ENCODE results near the gene TEC. TPM values are rescaled to one million over a fixed set of nuclear protein-coding genes. Genes with fewer than 3 reads are reported as not detected.
"Not testable (repeated sequence)": the region's sequence is repeated elsewhere in the genome, so short reads cannot be mapped to it uniquely, and the experiment has no call there.

The TEC gene
- total and polyA plus RNA-seq, 4 experiments from 2014 or later = 0.87 to 4.2 (median 2.3) TPM

GRCh38 chr4:48226199-48226598, 43.4 kb downstream of the TEC start:
- CTCF ChIA-PET (ENCODE audit: partially characterized antibody) = no interaction called here
- intact Hi-C loops (cut with micrococcal nuclease) = no loop called here
- Mint-ChIP-seq H3K36me3 (peaks cover 3 to 9% of the 10 kb centered on the region in 2 donors), H3K27ac (no peak overlapping the region), H3K4me1 (no peaks in the 10 kb centered on the region), H3K27me3 (no peaks in the 10 kb centered on the region), H3K4me3 (no peak overlapping the region), H3K9me3 (no peaks in the 10 kb centered on the region)
- Histone ChIP-seq H3K27ac (ENCODE audit: low read depth, low read length) (no peak overlapping the region), H3K27me3 (ENCODE audit: insufficient read depth, low read length) (no peaks in the 10 kb centered on the region), H3K4me1 (ENCODE audit: insufficient read depth, low read length) (no peaks in the 10 kb centered on the region), H3K9me3 (ENCODE audit: control insufficient read depth in 1 of 2, low read length in 2 of 2) (no peaks in the 10 kb centered on the region), H3K4me3 (ENCODE audit: low read length in 2 of 2) (no peak overlapping the region), H3K36me3 (ENCODE audit: insufficient read depth, low read length) (no peaks in the 10 kb centered on the region)
- POLR2A ChIA-PET (ENCODE audit: partially characterized antibody) = no interaction called here
- DNase-seq = no peak

GRCh38 chr4:48225368-48226141, 44.1 kb downstream of the TEC start:
- DNase-seq = no peak
- Mint-ChIP-seq H3K27ac (peak overlapping the region in 2 of 7 donors; percentile 38 to 42), H3K4me1 (no peaks in the 10 kb centered on the region), H3K9me3 (no peaks in the 10 kb centered on the region), H3K4me3 (no peak overlapping the region), H3K27me3 (no peaks in the 10 kb centered on the region), H3K36me3 (peaks cover 3 to 10% of the 10 kb centered on the region in 2 donors)
- ChIA-PET POLR2A (ENCODE audit: partially characterized antibody) (no interaction called here), CTCF (ENCODE audit: partially characterized antibody) (no interaction called here)
- intact Hi-C loops (cut with micrococcal nuclease) = no loop called here
- H3K27me3 ChIP-seq (ENCODE audit: insufficient read depth, low read length) = no peaks in the 10 kb centered on the region
- H3K4me1 ChIP-seq (ENCODE audit: insufficient read depth, low read length) = no peaks in the 10 kb centered on the region
- no peaks in the 10 kb centered on the region for H3K9me3 ChIP-seq (ENCODE audit: control insufficient read depth in 1 of 2, low read length in 2 of 2)
- H3K4me3 ChIP-seq (ENCODE audit: low read length in 2 of 2) = no peak overlapping the region
- H3K36me3 ChIP-seq (ENCODE audit: insufficient read depth, low read length) = no peaks in the 10 kb centered on the region
- no peak overlapping the region for H3K27ac ChIP-seq (ENCODE audit: low read depth, low read length)

DNA sequence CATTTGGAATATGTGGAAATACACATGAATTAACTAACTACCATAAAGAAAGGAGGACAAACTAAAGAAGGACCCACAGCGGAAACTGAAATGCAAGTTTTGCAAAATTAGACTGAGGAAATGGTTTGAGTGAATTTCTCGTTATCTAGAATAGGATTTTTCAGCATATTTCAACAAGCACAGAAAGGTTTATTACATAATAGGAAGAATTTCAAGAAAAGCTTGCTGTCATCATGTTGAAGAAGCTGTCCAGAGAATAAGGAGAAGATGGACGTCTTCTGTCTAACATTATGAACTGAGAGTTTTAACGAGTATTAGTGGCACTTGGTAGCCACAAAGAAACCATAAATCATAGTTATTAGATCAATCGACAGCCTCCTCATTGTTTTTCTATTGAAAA, 45.0 kb downstream of the TEC start:
- H3K36me3 Mint-ChIP-seq = peaks cover 3 to 10% of the 10 kb centered on the region in 2 donors
- no peaks in the 10 kb centered on the region for H3K27me3 ChIP-seq (ENCODE audit: insufficient read depth, low read length)
- intact Hi-C loops (cut with micrococcal nuclease) = no loop called here
- H3K9me3 ChIP-seq (ENCODE audit: control insufficient read depth in 1 of 2, low read length in 2 of 2) = no peaks in the 10 kb centered on the region
- H3K36me3 ChIP-seq (ENCODE audit: insufficient read depth, low read length) = no peaks in the 10 kb centered on the region
- H3K4me1 ChIP-seq (ENCODE audit: insufficient read depth, low read length) = no peaks in the 10 kb centered on the region
- no peaks in the 10 kb centered on the region for H3K4me1 Mint-ChIP-seq
- no peak overlapping the region for H3K27ac Mint-ChIP-seq
- ChIA-PET CTCF (ENCODE audit: partially characterized antibody) (no interaction called here), POLR2A (ENCODE audit: partially characterized antibody) (no interaction called here)
- no peaks in the 10 kb centered on the region for H3K27me3 Mint-ChIP-seq
- H3K9me3 Mint-ChIP-seq = no peaks in the 10 kb centered on the region
- H3K4me3 Mint-ChIP-seq = no peak overlapping the region
- no peak for DNase-seq
- H3K4me3 ChIP-seq (ENCODE audit: low read length in 2 of 2) = no peak overlapping the region
- no peak overlapping the region for H3K27ac ChIP-seq (ENCODE audit: low read depth, low read length)

- Histone ChIP-seq H3K36me3 (ENCODE audit: insufficient read depth, low read length) (no peaks in the 10 kb centered on the region), H3K4me1 (ENCODE audit: insufficient read depth, low read length) (no peaks in the 10 kb centered on the region), H3K27ac (ENCODE audit: low read depth, low read length) (no peak overlapping the region), H3K27me3 (ENCODE audit: insufficient read depth, low read length) (no peaks in the 10 kb centered on the region), H3K9me3 (ENCODE audit: control insufficient read depth in 1 of 2, low read length in 2 of 2) (no peaks in the 10 kb centered on the region), H3K4me3 (ENCODE audit: low read length in 2 of 2) (no peak overlapping the region)
- CTCF ChIA-PET (ENCODE audit: partially characterized antibody) = no interaction called here
- H3K27ac Mint-ChIP-seq = no peak overlapping the region
- intact Hi-C loops (cut with micrococcal nuclease) = no loop called here
- H3K27me3 Mint-ChIP-seq = no peaks in the 10 kb centered on the region
- H3K9me3 Mint-ChIP-seq = no peaks in the 10 kb centered on the region
- DNase-seq = no peak
- no peak overlapping the region for H3K4me3 Mint-ChIP-seq
- no peaks in the 10 kb centered on the region for H3K4me1 Mint-ChIP-seq
- H3K36me3 Mint-ChIP-seq = peaks cover 3 to 10% of the 10 kb centered on the region in 2 donors
- POLR2A ChIA-PET (ENCODE audit: partially characterized antibody) = no interaction called here
These were observed 45.9 kb downstream of the TEC start for GRCh38 chr4:48223633-48224295.

DNA sequence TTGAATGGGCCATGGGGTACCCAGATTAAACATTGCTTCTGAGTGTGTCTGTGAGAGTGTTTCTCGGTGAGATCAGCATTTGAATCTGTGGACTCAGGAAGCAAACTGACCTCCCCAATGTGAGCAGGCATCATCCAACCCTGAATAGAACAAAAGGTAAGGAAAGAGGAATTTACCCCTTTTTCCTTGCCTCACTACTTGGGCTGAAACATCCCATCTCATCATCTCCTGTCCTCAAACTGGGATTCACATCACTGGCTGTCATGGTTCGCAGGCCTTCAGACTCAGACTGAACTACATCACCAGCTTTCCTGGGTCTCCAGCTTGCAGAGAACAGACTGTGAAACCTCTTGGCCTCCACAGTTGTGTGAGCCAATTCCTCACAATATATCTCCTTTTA, 47.1 kb downstream of the TEC start:
- H3K4me3 ChIP-seq (ENCODE audit: low read length in 2 of 2) = no peak overlapping the region
- no peaks in the 10 kb centered on the region for H3K4me1 ChIP-seq (ENCODE audit: insufficient read depth, low read length)
- POLR2A ChIA-PET (ENCODE audit: partially characterized antibody) = no interaction called here
- intact Hi-C loops (cut with micrococcal nuclease) = no loop called here
- H3K27ac ChIP-seq (ENCODE audit: low read depth, low read length) = no peak overlapping the region
- no peak overlapping the region for H3K27ac Mint-ChIP-seq
- H3K9me3 ChIP-seq (ENCODE audit: control insufficient read depth in 1 of 2, low read length in 2 of 2) = no peaks in the 10 kb centered on the region
- H3K36me3 Mint-ChIP-seq = peaks cover 3 to 10% of the 10 kb centered on the region in 2 donors
- H3K27me3 Mint-ChIP-seq = no peaks in the 10 kb centered on the region
- DNase-seq = no peak
- no peaks in the 10 kb centered on the region for H3K36me3 ChIP-seq (ENCODE audit: insufficient read depth, low read length)
- H3K4me3 Mint-ChIP-seq = no peak overlapping the region
- H3K9me3 Mint-ChIP-seq = no peaks in the 10 kb centered on the region
- no peaks in the 10 kb centered on the region for H3K4me1 Mint-ChIP-seq
- H3K27me3 ChIP-seq (ENCODE audit: insufficient read depth, low read length) = no peaks in the 10 kb centered on the region
- CTCF ChIA-PET (ENCODE audit: partially characterized antibody) = no interaction called here

DNA sequence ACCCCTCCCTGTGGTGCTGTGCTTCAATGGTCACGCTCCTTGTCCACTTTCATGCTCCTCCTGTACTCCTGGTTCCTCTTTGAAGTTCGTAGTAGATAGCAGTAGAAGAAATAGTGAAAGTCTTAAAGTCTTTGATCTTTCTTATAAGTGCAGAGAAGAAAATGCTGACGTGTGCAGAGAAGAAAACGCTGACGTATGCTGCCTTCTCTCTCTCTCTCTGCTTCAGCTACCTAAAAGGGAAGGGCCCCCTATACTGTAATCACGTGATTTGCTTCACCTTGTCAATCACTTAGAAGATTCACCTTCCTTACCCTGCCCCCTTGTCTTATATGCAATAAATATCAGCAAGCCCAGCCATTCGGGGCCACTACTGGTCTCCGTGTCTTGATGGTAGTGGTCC, 50.2 kb downstream of the TEC start:
- DNase-seq; intact Hi-C loops (cut with micrococcal nuclease); H3K4me1 Mint-ChIP-seq; H3K27ac ChIP-seq (ENCODE audit: low read depth, low read length); POLR2A ChIA-PET (ENCODE audit: partially characterized antibody); H3K36me3 ChIP-seq (ENCODE audit: insufficient read depth, low read length); H3K4me3 ChIP-seq (ENCODE audit: low read length in 2 of 2); CTCF ChIA-PET (ENCODE audit: partially characterized antibody); H3K27me3 ChIP-seq (ENCODE audit: insufficient read depth, low read length); H3K27ac Mint-ChIP-seq; H3K9me3 ChIP-seq (ENCODE audit: control insufficient read depth in 1 of 2, low read length in 2 of 2); H3K9me3 Mint-ChIP-seq; H3K4me3 Mint-ChIP-seq; H3K36me3 Mint-ChIP-seq; H3K4me1 ChIP-seq (ENCODE audit: insufficient read depth, low read length); H3K27me3 Mint-ChIP-seq: not testable (repeated sequence)

- Mint-ChIP-seq H3K4me3 (no peak overlapping the region), H3K36me3 (peaks cover 0 to 4% of the 10 kb centered on the region in 2 donors), H3K4me1 (peaks cover 0 to 6% (median 2%) of the 10 kb centered on the region in 4 donors), H3K27ac (no peak overlapping the region), H3K9me3 (no peaks in the 10 kb centered on the region), H3K27me3 (peaks cover 0 to 2% of the 10 kb centered on the region in 2 donors)
- CTCF ChIA-PET (ENCODE audit: partially characterized antibody) = interaction anchor here (1.3 kb wide), 1 partner anchor 20 kb away, joined by 3 read pairs; no protein-coding TSS in a partner anchor
- Histone ChIP-seq H3K4me3 (ENCODE audit: low read length in 2 of 2) (no peak overlapping the region), H3K36me3 (ENCODE audit: insufficient read depth, low read length) (no peaks in the 10 kb centered on the region), H3K27me3 (ENCODE audit: insufficient read depth, low read length) (no peaks in the 10 kb centered on the region), H3K4me1 (ENCODE audit: insufficient read depth, low read length) (no peaks in the 10 kb centered on the region), H3K27ac (ENCODE audit: low read depth, low read length) (no peak overlapping the region), H3K9me3 (ENCODE audit: control insufficient read depth in 1 of 2, low read length in 2 of 2) (no peaks in the 10 kb centered on the region)
- intact Hi-C loops (cut with micrococcal nuclease) = no loop called here
- POLR2A ChIA-PET (ENCODE audit: partially characterized antibody) = no interaction called here
- no peak for DNase-seq
These were observed 53.1 kb downstream of the TEC start for GRCh38 chr4:48216563-48216962.

Measured in CD4-positive, alpha-beta memory T cell (primary cell).